Stimulated activated CD4-positive, alpha-beta T cell treated with anti-CD3 and anti-CD28 coated beads, Interleukin-2, amount 100 ng/mL, for 4 hours (primary cell): ENCODE data around the gene GRM4.

Source experiments
- DNase-seq: peaks from one replicate; pipeline ENCODE4 v3.0.0-alpha.2; 2020; ENCODE audit warnings: low read depth

The GRM4 gene

DNA sequence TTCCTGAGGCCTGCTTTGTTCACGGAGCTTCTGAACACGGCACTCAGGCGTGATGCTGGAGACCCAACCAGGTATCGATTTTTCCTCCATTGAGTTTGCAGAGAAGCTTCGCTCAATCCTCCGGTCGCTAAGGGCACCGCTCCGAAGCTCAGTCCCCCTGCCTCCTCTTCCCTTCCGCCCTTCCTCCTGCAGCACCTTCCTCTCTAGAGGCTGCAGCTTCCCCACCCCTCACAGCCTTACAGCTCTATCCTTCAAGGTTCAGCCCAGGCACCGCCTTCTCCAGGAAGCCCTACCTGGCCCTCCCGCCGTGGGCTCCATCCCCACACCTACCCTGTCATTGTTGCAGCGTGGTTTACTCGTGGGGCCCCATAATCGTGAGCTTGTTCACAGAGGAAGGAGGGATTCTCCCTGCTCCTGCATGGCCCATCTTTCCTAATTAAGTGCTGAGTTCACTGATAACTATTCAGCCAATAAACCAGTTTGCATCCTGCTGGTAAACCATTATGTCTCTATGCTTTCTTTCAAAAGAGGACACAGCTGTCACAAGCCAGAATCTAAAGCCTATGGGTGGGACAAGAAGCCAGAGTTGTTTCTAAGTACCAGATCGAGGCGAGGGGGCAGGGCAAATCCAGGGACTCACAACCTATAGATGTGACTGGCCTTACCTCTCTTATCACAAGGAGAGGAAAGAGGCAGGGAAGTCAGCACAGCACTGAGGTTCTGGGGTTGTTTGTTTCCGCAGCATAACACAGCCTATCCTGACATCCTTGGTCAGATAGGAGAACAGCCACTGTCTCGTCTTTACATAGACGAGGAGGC is 152.0 kb downstream of the GRM4 start:
- no peak for DNase-seq

DNA sequence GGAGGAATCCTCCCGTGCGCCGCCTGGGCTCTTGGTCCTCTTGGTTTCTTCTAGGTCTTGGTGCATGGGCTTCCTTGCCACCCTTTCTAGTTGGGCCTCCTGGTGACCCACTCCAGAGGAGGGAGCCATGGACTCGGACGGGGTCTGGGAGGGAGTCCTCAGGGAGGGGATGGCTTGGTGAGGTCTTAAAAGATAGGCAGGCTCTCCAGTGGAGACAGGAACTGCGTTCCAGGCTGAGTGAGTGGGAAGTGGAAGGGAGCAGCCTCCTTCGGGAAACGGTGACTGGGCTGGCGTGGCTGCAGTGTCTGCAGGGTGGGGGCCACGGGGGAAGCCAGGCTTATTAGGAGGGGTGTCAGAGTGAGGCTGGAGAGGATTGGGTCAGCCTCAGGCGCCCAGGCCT is 152.8 kb downstream of the GRM4 start:
- no peak for DNase-seq

DNA sequence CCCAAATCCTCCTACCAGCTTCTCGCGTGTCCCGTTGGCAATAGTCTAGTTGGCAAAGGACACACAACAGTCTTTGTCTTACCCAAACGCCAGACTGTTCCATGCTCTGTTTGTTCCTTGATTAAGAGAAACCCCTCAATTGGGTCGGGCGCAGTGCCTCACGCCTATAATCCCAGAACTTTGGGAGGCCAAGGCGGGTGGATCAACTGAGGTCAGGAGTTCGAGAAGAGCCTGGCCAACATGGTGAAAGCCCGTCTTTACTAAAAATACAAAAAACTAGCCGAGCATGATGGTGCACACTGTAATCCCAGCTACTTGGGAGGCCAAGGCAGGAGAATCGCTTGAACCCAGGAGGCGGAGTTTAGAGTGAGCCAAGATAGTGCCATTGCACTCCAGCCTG is 153.7 kb downstream of the GRM4 start:
- DNase-seq = no peak

GRCh38 chr6:33991610-33992009 is 154.3 kb downstream of the GRM4 start:
- no peak for DNase-seq

GRCh38 chr6:33990061-33990541 is 155.8 kb downstream of the GRM4 start:
- no peak for DNase-seq

DNA sequence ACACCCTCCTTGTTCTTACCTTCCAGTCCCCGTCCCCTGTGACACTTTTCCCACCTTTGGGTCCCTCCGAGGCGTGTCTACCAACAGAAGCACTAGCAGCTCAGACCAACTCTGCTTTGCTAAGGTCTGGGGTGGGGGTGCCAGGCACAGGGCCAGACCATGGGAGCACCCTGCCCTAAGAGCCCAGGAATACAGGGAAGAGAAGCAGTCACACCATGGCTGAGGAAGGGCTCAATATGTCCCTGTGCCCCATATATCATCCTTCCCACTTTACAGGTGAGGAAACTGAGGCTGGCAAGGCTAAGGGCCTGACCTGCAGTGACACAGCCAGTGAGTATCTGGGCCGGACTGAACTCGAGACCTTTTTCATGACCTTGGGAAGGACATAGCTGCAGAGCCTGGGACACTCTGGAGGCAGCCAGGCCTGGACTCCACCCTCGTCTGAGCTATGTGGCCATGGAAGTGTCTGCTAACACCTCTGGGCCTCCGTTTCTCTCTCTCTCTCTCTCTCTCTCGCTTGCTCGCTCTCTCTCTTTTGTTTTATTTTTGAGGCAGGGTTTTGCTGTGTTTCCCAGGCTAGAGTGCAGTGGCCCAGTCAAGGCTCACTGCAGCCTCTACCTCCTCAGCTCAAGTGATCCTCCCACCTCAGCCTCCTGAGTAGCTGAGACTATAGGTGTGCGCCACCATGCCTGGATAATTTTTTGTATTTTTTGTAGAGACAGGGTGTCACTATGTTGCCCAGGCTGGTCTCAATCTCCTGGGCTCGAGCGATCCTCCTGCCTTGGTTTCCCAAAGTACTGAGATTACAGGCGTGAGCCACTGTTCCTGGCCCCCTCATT is 156.7 kb downstream of the GRM4 start:
- no peak for DNase-seq

DNA sequence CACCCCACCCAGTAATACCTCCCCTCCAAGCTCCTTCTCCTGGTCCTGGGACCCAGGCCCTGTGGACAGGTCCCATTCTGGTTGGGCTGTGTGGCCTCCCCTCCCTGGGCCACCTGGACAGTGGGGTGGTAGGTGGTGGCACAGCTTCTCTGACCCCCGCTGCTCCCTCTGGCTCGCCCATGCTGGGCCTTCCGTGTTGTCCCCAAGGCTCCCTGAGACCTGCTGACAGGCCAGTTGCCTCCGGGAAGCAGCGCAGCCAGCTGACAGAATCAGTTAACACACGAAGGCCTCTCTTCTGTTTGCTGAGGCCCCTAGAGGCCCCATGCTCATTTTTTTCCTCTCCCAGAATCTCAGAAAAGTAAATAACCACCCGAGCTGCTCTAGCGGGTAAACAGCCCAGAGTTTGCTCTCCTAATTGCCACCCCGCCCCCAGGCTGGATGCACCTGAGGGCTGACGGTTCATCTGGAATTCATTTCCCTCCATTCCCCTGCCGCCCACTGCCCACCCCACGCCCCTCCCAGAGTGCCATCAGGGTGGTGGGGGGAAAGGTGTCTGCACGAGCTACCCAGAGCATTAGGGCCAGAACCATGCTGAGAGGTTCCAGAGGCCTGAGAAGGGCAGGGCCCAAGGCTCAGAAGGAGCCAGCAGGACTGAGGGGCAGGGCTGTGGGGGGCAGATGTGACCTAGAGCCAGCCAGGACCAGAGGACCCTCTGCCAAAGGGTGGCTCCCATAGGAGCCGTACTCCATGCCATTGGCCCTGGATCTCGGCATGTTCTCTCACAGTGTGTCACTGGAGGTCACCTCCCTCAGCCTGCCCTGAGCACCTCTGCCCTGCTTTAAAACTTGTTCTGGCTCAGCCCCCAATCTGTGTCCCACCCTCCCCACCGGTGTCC is 157.5 kb downstream of the GRM4 start:
- no peak for DNase-seq

- no peak for DNase-seq
Measured at GRCh38 chr6:33987531-33988021, 158.3 kb downstream of the GRM4 start.

DNA sequence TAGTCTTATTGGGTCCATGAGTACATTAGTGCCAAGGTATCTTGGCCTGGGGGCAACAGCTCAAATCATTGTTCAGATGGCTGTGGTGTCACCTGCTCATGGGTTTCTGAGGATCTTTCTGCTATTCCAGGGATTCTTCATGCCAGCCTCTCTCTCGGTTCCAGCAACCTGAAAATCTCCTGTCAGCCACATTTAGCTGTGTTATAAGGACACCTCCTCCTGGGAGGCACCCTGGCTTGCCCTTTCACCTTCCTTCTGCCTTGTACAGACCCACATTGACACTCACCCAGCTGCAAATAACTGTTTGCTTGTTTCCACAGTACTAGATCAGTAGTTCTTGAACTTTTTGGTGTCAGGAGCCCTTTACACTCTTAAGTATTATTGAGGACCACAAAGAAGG is 159.9 kb downstream of the GRM4 start:
- no peak for DNase-seq

DNA sequence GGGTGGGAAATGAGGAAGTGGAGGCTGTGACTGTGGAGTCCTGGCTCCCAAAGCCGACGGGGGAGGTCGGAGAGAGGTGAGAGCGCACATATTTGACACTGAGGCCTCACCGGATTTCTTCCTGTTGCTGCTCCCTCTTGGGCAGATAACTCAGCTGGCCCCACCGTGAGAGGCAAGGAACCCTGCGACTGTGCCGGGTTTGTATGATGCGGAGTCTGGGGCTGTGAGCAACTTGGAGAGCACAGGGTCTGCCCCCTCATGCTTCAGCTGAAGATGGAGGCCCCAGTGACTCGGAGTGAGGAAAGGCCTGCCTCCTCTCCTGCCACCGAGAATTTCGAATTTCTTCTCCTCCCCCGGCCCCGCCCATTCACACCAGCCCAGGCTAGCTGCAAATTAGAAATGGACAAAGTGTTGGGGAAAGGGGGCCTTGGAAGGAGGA is 160.6 kb downstream of the GRM4 start:
- no peak for DNase-seq

- DNase-seq = no peak
Measured at GRCh38 chr6:33984466-33985312, 161.2 kb downstream of the GRM4 start.

DNA sequence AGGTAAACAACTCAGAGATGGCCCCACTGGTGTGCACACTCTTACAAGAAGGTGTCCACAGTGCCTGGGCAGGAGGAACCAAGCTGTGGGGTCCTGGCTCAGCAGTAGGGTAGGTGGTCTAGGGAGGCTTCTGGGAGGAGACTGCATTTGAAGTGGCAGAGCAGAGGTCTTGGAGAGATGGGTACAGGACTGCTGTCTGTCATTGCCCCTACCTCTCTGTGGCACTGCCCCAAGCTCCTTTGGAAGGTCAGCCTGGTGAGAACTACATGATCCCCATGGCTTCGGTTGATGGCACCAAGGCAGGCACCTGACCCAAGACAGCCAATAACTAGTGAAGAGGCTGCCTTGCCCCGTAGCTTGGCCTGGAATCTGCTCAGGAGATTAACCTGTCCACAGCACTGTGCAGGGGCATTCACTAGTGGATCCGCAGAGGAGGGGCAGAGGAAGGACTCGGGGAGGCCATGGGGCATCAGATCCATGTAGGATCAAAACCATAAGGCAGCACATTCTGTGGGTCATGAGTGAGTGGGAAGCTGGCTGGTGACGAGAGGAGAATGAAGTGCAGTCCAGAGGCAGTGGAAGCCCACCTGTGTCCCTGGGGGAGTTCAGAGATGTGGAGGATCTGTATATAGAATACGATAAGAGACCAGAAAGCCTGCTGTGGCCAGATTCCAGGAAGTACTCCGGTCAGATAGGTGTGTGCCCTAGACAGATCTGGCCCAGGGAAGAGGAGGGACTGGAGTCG is 162.0 kb downstream of the GRM4 start:
- no peak for DNase-seq

- DNase-seq = no peak
Measured at GRCh38 chr6:33983109-33983716, 162.7 kb downstream of the GRM4 start.

DNA sequence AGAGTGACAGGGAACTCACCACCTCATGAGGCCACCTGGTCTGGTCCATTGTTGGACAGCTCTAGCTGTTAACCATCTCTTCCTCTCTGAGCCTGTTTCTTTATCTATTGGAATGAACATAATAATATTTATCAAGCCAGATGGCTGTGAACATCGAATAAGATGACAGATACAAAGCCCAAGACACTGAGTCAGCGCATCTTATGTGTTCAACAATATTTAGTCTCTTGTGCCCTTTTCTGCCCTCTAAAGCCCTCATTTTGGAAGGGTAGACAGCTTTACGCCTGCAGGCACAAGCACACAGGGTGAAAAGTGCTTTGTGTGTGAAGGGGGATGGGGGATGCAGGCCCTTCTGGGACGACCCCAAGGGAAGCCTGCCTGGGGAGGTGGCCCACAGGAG is 164.0 kb downstream of the GRM4 start:
- no peak for DNase-seq

- no peak for DNase-seq
Measured at GRCh38 chr6:33981421-33981820, 164.5 kb downstream of the GRM4 start.

DNA sequence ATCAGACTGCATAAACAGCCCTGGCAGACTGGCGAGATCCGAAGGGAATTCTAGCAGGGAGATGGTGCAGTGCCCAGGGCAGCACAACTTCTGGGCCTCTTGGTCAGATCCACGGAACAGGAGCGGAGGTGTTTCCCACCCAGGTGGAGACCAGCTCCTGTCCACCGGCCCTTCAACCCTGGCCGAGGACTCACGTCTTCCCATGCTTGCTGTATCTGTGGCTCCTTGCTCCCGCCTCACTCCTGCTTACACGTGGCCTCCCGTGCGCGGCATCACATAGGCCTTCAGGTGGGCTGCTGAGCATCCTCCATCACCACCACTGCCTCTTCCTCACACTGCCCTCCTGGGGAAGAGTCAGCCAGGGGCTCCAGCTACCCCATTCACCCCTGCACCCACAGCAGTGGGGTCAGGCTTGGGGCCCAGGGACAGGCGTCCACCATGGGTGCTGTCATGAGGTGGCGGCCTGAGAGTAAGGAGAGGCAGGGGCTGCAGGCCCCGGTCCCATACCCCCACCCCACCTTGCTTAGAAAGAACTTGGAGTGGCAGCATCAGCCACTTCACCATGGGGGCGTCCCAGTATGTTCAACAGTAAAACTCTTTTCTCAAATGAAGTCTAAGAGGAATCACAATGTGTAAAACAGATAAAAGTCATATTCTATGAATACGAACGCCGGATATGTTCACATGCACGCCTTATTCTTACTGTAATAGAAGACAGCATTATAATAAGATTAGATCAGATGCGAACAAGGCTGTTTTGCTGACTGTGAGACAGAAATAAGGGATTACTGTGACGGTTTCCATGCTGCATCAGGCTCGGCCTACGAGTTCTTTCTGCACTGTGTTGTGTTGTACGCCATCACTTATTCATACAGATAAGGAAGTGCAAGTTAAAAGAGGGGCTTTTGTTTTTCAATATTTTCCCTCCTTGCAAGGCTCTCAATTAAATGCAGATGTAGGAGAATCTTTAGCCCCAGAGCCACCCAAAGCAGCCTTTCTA is 165.4 kb downstream of the GRM4 start:
- no peak for DNase-seq

- no peak for DNase-seq
Measured at GRCh38 chr6:33979750-33980149, 166.1 kb downstream of the GRM4 start.

- DNase-seq = no peak
Measured at GRCh38 chr6:33978412-33979150, 167.3 kb downstream of the GRM4 start.
